NOMO-1 treated with DMSO at 0.1 percent for 48 hours (cell line): ENCODE results near the gene PAK5.

Experiments
- DNase-seq: peaks from one replicate; lab custom pipeline; 2025; ENCODE audit not compliant: unreplicated experiment; lab: John Stamatoyannopoulos, UW

The PAK5 gene

GRCh38 chr20:9501473-9501872 is 337.4 kb downstream of the PAK5 start:
- no peak for DNase-seq

DNA sequence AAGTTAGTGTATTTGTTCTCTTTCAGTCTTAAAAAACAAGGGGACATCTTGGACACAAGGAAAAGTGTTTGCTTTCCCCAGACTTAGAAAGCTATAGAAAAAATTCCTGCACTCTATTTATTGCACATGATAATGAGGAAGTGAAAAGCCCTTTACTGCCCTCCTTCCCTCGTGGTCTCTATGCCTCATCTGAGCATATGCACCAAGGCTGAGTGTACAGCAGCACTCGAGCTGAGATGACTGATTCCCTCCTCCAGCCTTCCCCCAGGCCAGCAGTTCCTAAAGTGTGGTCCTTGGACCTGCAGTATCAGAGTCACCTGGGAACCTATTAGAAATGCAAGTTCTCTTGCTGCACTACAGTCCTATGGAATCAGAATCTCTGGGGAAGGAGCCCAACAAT is 338.8 kb downstream of the PAK5 start:
- peak; percentile 81 for DNase-seq

- peak; percentile 51 for DNase-seq
Observed at GRCh38 chr20:9499126-9499899, 339.6 kb downstream of the PAK5 start.

- peak; percentile 67 for DNase-seq
Observed at GRCh38 chr20:9498322-9498721, 340.6 kb downstream of the PAK5 start.

DNA sequence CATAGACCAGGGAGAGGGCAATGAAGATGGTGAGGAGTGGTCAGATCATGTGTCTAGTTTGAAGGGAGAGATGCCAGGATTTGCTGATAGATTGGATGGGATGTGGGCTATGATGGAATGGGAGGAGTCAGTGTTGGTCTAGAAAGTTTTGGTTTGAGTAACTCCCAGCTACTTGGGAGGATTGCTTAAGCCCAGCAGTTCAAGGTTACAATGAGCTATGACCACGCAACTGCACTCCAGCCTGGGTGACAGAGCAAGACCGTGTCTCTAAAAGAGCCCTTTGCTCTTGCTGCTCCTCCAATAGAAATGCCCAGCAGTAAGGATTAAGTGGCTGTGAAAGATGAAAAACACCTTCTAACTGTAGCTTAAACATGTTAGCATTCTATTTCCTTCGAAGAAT is 342.7 kb downstream of the PAK5 start:
- peak; percentile 15 for DNase-seq

DNA sequence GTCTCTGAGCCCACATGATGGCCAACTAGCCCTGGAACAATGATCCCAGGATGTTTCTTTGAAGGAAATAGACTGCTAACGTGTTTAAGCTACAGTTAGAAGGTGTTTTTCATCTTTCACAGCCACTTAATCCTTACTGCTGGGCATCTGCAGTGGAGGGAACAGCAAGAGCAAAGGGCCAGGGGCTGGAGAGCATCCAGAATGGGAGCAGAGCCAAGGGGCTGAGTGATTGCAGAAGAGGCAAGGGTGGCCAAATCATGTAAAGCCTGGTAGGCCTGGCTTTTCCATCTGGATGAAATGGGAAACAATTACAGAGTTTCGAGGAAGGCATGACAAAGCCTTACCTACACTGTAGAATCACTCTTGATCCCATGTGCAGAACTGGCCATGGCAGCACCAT is 343.2 kb downstream of the PAK5 start:
- no peak for DNase-seq

- no peak for DNase-seq
Observed at GRCh38 chr20:9493803-9494202, 345.1 kb downstream of the PAK5 start.

DNA sequence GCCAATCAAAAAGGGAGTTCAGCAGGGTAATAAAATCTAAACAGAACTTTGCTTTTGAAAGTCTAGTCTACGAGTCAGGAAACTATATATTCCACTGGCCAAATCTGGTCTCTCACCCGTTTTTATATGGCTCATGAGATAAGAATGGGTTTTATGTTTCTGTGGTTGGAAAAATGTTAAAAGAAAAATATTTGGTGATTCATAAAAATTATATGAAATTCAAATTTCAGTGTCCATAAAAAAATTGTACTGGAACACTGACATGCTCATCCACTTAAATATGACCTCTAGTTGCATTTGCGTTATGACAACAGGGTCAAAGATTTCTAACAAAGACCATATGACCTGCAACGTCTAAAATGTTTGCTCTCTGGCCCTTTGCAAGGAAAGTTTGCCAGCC is 346.8 kb downstream of the PAK5 start:
- no peak for DNase-seq

GRCh38 chr20:9491324-9491723 is 347.6 kb downstream of the PAK5 start:
- peak; percentile 74 for DNase-seq

GRCh38 chr20:9490631-9491030 is 348.2 kb downstream of the PAK5 start:
- DNase-seq: no peak

GRCh38 chr20:9490161-9490560 is 348.7 kb downstream of the PAK5 start:
- no peak for DNase-seq

DNA sequence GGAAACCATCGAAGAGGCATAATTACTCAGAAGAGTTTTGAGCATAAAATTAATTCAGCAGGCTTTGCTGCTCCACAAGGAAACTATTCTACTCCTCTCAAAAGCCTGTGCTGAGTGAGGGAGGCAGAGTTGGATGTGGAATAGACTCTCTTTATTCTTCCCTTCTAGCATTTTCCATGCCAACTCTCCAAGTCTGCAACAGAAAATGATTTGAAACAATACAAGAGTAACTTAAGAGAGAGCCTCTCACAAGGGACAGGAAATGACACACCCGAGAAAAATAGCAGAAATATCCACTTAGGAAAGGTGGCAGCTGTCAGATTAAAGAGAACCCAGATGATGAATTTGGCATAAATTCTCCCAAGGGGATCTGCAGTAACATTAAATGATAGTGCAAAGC is 350.8 kb downstream of the PAK5 start:
- no peak for DNase-seq
